DLD1 (cell line): ENCODE measurements around the gene FOXO3B.
"Not testable (repeated sequence)": the region's sequence is repeated elsewhere in the genome, so short reads cannot be mapped to it uniquely, and the experiment has no call there.

Source experiments
- in situ Hi-C: cut with HindIII; loops from 2 replicates; pipeline ENCODE4 v1.10.0; 2017; ENCODE audit warnings: low sequenced_read_pairs

FOXO3B gene

DNA sequence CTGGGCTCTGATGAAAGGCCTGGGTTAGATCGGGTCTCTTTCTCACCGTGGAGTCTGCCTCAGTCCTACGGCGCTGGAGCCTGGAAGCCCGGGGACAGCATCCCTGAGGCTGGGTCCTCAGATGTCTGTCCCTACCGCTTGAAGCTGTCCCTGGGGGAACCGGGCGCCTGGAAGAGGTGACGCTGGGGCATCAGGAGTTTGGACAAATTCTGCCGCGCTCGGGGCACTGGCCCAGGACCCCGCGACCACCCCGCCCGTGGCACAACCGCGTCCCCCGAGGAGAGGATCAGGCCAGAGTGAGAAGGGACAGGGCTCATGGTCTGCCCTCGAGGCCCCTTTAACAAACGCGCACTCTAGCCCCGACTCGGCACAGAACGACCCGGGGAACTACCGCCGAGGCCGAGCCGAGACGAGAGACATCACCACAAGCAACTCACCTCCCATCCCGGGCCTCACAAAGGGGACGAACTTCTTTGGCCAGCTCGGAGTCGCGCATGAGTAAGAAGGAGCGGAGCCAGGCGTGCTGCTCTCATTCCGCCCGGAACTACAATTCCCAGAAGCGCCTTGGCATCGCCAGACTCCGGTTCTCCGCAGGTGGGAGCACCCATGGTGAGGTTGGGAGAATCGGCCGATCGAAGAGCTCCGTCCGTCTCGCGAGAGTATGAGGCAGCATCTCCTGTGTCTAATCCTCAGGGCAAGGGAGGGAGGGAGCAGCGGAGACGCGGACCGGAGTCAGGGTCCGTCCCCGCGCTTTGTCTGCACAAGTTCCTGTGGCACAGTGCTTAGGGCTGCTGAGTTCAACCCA, at the start of gene FOXO3B:
Gene FOXO3B, minus strand, starts transcription at position 548 of the 805 bp plus-strand sequence. CDS start 663 bp downstream, outside the sequence.
- in situ Hi-C loops = not testable (repeated sequence)

DNA sequence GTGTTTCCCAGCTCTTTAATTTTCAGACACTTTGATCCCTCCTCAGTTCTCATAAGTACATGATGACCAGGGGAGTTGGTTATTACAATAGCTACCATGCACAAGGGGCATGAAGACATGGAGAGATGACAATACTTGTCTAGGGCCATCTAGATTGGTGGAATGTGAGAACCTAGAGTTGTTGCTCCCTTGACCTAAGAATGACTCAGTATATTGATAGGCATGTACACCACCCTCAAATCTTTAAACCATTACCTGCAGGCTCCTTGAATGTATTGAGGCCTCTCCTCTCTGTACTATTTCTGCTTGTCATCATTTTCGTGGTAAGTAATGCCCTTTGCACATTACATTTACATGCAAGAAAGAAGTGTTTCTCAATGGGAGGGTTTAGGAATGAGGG, 41.4 kb upstream of the FOXO3B start:
- in situ Hi-C loops = not testable (repeated sequence)

DNA sequence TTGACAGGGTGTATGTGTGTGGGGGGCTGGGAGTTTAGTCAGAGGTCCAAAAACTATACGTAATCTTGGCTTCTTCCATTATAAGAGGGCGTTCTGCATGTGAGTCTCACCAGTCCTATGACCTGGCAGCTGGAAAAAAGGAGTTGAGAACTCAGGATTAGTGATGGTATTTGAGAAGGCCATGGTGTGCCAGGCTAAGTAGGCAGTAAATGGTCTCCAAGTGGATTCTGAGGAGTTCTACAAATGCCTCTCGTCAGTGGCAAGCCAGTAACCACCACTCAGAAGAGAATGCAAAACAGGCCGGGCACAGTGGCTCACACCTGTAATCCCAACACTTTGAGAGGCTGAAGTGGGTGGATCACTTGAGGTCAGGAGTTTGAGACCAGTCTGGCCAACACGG, 40.5 kb upstream of the FOXO3B start:
- in situ Hi-C loops = not testable (repeated sequence)

DNA sequence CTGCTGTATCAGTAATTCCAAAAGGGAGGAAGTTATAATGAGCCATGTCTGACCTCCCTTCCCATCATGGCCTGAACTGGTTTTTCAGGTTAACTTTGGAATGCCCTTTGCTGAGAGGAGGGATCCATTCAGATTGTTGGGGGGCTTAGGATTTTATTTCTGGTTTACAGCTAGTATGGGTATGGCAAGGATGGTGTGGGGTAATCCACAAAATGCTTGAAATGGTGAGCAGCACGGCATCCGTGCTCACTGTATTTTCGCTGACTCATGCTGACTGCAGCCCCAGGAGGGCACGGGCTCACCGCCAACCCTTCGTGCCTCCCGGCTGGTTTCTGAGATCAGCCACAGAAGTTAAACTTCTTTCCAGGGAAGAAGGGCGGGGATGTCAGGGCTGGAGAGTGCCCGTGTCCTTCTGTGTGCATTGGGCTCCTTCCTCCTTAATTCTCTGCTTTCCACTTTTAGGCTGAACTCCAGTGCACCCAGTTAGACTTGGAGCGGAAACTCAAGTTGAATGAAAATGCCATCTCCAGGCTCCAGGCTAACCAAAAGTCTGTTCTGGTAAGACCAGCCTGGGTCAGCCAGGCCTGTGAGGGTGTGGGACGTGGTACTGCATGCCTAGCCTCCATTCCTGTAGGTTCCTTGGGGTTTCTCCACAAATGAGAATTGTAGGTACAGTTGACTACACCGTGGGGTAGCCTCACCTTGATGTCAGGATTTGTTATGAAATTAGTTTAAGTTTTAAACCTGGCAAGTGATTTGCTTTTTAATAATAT, 39.8 kb upstream of the FOXO3B start:
- in situ Hi-C loops = not testable (repeated sequence)

DNA sequence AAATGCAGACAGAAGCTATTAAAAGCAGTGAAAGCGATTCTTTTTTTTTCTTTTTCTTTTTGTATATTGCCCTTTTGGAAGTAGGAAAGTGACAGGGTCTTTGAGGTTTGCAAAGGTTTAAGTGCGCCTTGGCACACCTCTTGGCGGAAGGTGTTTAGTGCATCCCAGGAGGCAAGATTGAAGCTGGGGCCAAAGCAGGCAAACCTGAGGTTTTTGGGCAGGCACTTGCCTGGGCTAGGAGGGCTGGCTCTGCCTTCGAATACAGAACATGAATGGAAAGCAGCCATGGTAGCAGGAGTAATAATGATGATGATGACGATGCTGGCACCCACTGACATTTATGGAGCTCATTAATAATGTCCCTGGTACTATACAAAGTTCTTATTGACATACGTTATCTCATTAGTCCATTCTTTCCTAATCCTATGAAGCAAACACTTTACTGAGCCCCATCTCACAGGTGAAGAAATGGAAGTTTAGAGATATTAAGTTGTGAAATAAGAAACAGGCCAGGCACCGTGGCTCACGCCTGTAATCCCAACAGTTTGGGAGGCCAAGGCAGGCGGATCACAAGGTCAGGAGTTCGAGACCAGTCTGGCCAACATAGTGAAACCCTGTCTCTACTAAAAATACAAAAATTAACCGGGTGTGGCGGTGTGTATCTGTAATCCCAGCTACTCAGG, 37.5 kb upstream of the FOXO3B start:
- in situ Hi-C loops = not testable (repeated sequence)

DNA sequence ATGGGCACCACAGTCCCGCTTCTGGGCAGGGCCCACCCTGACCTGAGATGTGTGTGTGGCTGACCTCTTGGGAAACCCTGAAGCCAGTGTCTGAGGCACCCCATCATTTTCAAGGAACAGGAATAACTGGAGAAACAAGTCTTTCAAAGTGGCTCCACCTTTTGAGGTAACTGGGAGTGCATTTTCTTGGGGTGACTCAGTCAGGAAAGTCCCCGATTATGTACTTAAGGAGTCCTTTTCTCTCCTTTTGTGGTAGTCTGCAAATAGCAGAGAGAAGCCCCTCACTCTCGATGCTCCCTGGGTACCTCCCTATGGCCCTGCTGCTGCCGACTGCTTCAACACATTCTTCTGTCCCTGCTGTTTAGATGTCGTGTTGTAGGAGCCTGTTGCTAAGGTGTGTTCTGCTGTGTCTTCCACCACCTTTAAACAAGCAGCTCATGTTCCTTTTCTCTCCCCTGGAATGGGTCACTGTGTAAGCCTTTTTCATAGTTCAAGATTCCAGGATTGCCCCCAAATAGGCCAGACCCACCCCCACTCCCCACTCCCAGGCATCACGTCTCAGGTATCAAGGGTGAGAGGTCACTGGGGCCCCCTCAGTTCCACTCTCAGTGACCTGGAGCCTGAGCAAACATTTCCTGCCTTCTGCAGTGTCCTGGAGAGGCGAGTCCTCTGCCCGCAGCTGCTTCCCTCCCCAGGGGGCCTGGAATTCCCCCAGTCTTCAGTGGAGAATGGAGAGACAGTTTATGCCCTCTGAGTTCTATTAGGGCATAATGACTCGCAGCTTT, 36.7 kb upstream of the FOXO3B start:
- in situ Hi-C loops = not testable (repeated sequence)

DNA sequence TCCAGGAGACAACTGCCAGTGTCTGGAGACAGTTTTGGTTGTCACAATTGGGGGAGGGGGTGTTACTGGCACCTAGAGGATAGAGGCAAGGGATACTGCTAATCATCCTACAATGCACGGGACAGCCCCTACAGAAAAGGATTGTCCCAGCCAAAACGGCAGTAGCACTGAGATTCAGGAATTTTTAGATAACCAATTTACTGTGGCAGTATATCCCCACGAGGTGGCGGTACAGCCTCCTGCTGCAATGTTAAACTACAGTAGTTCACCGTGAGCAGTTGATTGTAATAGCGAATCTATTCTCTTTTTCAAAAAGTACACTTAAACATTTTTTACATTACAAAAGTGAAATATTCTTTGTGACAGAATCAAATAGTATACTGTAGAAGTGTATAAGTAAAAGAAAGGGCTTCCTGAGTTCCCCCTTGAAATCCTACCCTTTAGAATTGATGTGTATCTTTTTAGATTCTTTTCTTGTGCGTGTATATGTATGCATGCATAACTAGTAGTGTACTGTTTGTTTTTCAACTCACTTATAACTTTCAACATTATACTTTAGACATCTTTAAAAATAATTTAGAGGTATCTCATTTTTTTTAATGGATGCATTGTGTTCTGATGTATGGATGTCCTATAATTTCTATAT, 30.4 kb upstream of the FOXO3B start:
- in situ Hi-C loops = not testable (repeated sequence)

DNA sequence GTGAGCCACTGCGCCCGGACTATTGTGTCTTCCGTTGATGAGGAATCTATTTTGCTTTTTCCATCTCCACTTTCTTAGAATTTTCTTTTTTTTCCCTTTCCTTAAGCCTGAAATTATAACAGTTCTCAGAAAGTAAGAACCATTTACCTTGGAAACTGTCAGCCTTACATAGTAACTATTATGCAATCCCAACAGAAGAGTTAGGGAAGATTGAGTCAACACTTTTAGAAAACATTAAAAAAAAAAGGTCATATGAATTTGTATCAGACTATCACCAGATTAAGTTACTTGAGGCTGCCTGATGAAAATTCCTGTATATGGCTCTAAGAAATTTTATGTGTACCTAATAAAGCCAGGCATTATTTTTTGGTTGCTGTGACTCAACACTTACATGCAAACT, 26.1 kb upstream of the FOXO3B start:
- in situ Hi-C loops = not testable (repeated sequence)

DNA sequence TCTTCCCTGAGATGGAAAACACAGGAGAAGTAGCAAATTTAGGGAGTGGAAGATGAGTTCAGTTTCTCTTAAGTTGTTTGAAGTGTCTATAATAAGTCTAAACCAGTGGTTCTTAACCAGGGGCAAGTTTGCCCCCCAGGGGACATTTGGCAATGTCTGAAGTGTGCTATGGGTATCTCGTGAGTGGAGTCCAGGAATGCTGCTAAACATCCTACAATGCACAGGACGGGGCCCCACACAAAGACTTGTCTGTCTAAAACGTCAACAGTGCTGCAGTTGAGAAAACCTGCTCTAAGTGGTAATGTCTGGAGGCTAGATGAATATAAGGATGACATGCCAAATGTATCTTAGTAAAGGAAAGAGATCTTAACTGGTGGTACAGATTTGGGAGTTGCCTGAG, 23.8 kb upstream of the FOXO3B start:
- in situ Hi-C loops = not testable (repeated sequence)

DNA sequence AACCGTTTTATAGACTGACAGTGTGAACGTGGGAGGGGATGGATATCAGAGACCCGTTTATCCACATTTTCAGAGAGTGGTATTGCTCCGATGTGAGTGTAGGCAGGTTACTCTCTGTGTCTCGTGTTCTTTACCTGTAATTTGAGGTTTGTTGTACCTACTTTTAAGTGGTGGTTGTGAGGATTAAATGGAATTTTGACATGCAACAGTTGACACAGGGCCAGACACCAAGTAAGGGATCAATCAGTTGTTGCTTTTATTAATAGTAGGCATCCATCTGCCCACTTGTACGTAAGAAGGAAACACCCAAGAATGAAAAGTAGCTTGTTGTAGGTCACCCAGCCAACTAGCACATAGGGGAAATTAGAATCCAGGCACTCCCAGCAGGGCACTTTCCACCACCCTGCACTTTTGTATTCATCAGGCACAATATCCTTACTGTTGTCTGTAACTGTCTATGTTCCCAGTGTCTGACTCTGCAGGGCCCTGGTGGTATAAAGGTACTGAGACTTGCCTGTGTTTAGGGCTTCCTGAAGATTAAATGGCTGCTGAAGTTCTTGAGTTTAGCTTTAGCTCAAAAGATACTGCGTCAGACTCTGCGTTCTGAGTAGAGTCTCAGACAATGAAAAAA, 16.5 kb upstream of the FOXO3B start:
- in situ Hi-C loops = not testable (repeated sequence)

DNA sequence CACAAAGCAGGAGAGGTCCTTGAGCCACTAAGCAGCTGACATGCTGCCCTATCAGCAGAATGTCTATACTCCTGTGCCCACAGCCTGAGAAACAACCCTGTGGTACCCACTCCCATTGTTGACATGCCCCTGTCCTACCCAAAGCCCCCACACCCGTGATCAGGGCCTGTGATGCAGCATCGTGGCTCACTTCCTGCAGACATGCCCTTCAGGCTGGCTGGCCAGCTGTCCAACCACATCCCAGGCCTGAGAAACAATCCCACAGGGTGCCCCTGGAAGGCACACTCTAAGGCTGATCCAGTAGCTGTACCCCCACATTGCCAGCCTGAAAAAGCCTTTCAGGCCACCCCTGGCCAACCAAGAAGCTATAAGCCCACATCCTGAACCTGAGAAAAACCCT, 13.0 kb upstream of the FOXO3B start:
- in situ Hi-C loops = not testable (repeated sequence)

DNA sequence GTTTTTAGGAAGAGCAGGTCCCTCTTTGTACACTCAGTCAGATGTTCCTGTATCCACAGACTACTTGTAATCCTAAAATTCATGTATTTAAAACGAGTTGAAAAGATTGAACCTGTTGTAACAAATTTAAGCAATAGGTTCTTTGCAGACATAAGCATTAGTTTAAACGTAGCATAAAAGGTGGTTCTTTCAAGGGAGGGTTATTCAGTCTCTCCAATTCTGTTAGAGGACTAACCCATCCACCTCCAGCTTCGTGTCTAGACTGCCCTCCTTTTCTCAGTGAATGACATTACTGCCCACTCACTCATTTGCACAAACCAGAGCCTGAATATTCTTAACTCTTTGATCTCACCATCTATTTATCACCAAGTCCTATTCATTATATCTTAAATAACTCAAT, 554 bp upstream of the FOXO3B start:
- in situ Hi-C loops = not testable (repeated sequence)

DNA sequence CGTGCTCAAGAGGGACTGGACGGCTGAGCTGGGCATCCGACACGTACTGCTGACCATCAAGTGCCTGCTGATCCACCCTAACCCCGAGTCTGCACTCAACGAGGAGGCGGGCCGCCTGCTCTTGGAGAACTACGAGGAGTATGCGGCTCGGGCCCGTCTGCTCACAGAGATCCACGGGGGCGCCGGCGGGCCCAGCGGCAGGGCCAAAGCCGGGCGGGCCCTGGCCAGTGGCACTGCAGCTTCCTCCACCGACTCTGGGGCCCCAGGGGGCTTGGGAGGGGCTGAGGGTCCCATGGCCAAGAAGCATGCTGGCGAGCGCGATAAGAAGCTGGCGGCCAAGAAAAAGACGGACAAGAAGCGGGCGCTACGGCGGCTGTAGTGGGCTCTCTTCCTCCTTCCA, 4.7 kb downstream of the FOXO3B start:
- in situ Hi-C loops = not testable (repeated sequence)

DNA sequence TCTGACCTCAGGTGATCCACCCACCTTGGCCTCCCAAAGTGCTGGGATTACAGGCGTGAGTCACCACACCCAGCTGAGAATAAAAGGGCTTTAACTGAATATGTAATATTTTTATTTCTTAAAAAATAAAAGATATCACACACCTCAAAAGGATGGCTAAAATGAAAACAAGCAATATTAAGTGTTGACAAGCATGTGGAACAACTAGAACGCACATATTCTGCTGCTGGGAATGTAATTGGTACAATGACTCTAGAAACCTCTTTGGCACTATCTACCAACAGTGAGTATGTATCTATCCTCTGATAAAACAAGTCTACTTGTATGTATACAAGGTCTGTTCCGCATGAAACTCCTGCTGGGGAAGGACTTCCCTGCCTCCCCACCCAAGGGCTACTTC, 5.2 kb downstream of the FOXO3B start:
- in situ Hi-C loops = not testable (repeated sequence)

DNA sequence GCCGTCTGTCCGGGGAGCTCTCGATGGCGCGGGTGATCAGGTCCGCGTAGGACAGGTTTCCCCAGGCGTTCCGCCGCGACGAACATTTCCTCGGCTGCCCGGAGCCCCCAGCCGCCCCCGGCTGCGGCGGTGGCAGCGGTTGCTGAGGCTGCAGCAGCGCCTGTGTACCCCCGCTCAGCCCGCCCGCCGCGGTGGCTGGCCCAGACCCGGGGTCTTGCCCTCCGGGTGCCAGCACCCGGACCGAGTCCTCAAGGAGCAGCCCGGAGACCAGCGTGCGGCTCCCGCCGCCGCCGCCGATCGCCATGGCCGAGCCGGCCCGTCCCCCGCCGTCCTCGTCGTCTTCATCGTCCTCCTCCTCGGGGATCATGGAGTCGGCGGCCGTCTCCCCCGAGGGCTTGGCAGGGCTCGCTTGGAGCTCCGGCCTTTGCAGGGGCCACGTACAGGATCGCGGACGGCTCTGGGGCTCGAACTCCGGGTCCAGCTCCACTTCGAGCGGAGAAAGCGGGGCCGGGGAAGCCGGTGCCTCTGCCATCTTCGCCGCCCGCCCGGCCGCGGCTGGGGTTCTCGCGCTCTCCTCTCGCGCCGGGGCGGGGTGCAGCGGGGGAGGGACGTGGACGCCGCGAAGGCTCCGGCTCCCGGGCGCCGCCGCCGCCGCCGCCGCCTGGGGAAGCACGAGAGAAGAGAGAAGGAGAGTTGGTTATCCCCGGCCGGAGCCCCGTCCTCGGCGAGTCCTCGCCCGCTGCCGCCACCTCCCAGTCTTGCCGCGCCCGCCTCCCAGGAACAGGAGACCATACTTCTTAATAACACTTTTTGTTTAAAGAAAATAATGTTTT, 9.5 kb downstream of the FOXO3B start:
- in situ Hi-C loops = not testable (repeated sequence)

DNA sequence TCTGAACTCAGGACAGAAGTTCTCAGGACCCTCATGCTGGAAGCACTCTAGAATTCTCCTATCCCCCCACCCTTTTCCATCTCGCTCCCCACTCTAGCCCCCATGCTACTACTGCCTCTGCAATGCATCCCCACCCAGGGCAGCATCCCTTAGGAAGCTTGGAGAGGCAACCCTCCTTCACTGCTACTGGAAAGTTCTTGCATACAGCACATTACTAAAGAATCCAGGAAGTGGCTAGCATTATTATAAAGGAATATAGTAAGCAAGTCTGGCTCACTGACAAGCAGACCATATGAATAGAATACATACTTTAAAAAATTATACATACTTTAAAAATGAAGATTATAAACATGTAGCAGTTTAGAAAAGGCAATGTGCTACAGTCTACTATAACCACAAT, 13.5 kb downstream of the FOXO3B start:
- in situ Hi-C loops = not testable (repeated sequence)

DNA sequence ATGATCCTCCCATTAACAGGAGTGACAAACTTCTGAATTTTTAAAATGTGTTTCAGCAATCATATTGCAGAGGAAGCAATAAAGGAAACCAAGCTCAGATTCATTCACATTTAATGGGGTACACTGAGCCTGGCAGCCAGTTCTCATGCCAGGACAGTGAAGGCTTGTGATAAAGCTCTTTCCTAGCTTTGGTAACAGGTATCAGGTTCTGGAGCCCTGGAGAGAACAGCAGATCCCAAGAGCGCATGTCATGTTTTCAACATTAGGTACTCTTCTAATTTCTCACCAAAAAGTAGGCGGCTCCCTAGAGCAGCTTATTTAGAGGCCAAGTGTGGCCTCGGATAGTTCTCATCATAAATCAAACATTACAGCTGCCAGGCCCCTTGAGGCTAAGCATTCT, 14.6 kb downstream of the FOXO3B start:
- in situ Hi-C loops = not testable (repeated sequence)

DNA sequence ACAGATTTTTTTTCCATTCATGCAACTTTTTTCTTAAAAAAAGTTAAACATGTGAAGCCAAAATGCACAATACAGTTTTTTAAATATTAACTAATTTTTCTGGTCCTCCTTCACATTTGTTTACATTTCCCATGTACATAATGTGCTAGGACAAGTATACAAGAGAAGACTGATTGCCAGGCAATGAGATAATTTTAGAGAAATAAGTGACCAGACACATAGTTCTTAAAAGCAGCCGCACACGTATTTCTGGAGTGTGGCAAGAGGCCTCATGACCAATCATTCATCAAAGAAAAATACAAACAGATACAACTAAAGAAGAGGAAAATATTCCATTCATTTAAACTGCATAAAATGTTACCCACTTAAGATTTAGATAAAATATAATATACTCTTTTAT, 15.8 kb downstream of the FOXO3B start:
- in situ Hi-C loops = not testable (repeated sequence)
